ENCODE data around the gene GRB14.

The GRB14 gene

GRCh38 chr2:164589522-164589921 lies 31.8 kb downstream of the GRB14 start:
- Histone ChIP-seq H3K27me3 (ENCODE audit: insufficient read depth, poor library complexity, severe bottlenecking) (no peaks in the 10 kb centered on the region), H3K4me3 (replicated peaks; ENCODE audit: insufficient read depth, low read length) (no peak overlapping the region), H3K27ac (replicated peaks) (no peak overlapping the region)
- no peak for DNase-seq (ENCODE audit: low read depth in 1 of 2, low spot score in 1 of 2)
- no peak for TF ChIP-seq GABPA (IDR thresholded peaks at IDR 0.05; ENCODE audit: low read depth)
- TF ChIP-seq, protein P1, sequence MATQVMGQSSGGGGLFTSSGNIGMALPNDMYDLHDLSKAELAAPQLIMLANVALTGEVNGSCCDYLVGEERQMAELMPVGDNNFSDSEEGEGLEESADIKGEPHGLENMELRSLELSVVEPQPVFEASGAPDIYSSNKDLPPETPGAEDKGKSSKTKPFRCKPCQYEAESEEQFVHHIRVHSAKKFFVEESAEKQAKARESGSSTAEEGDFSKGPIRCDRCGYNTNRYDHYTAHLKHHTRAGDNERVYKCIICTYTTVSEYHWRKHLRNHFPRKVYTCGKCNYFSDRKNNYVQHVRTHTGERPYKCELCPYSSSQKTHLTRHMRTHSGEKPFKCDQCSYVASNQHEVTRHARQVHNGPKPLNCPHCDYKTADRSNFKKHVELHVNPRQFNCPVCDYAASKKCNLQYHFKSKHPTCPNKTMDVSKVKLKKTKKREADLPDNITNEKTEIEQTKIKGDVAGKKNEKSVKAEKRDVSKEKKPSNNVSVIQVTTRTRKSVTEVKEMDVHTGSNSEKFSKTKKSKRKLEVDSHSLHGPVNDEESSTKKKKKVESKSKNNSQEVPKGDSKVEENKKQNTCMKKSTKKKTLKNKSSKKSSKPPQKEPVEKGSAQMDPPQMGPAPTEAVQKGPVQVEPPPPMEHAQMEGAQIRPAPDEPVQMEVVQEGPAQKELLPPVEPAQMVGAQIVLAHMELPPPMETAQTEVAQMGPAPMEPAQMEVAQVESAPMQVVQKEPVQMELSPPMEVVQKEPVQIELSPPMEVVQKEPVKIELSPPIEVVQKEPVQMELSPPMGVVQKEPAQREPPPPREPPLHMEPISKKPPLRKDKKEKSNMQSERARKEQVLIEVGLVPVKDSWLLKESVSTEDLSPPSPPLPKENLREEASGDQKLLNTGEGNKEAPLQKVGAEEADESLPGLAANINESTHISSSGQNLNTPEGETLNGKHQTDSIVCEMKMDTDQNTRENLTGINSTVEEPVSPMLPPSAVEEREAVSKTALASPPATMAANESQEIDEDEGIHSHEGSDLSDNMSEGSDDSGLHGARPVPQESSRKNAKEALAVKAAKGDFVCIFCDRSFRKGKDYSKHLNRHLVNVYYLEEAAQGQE (IDR thresholded peaks at IDR 0.05; ENCODE audit: insufficient replicate concordance, low read depth), result no peak
- TF ChIP-seq POLR2AphosphoS5 (IDR thresholded peaks at IDR 0.05; ENCODE audit: low read depth), result no peak
- no peak for TF ChIP-seq SPI1 (IDR thresholded peaks at IDR 0.05; ENCODE audit: borderline replicate concordance, low read depth)
- no peak for TF ChIP-seq CTCF (IDR thresholded peaks at IDR 0.05; ENCODE audit: insufficient read depth, low read length)

DNA sequence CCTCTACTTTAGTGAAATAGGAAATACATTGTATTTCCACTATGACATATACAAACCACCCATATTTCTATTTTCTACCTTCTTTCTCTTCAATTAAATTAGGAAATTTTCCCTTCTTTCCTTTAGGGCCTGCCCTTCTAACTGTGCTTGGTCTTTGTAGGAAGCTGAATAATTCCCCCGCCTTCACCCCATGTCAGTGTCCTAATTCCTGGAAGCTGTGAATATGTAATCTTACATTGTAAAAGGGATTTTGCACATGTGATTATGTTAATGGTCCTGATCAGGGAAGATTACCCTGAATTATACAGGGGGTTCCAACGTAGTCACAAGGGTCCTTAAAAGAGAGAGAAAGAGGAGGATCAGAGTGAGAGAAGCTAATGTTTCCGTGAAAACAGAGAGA lies 40.2 kb downstream of the GRB14 start:
- Histone ChIP-seq H3K4me3 (replicated peaks; ENCODE audit: insufficient read depth, low read length) (no peak overlapping the region), H3K27me3 (ENCODE audit: insufficient read depth, poor library complexity, severe bottlenecking) (no peaks in the 10 kb centered on the region), H3K27ac (replicated peaks) (no peak overlapping the region)
- DNase-seq (ENCODE audit: low read depth in 1 of 2, low spot score in 1 of 2), result no peak
- TF ChIP-seq, protein P1 (IDR thresholded peaks at IDR 0.05; ENCODE audit: insufficient replicate concordance, low read depth), result no peak
- TF ChIP-seq CTCF (IDR thresholded peaks at IDR 0.05; ENCODE audit: insufficient read depth, low read length) (no peak), POLR2AphosphoS5 (IDR thresholded peaks at IDR 0.05; ENCODE audit: low read depth) (no peak), GABPA (IDR thresholded peaks at IDR 0.05; ENCODE audit: low read depth) (no peak), SPI1 (IDR thresholded peaks at IDR 0.05; ENCODE audit: borderline replicate concordance, low read depth) (no peak)

GRCh38 chr2:164574931-164575330 lies 46.4 kb downstream of the GRB14 start:
- TF ChIP-seq POLR2AphosphoS5 (IDR thresholded peaks at IDR 0.05; ENCODE audit: low read depth) (no peak), CTCF (IDR thresholded peaks at IDR 0.05; ENCODE audit: insufficient read depth, low read length) (no peak), GABPA (IDR thresholded peaks at IDR 0.05; ENCODE audit: low read depth) (no peak), SPI1 (IDR thresholded peaks at IDR 0.05; ENCODE audit: borderline replicate concordance, low read depth) (no peak)
- TF ChIP-seq, protein P1 (IDR thresholded peaks at IDR 0.05; ENCODE audit: insufficient replicate concordance, low read depth), result no peak
- H3K27ac ChIP-seq (replicated peaks), result no peak overlapping the region

More at GRCh38 chr2:164574931-164575330, 46.4 kb downstream of the GRB14 start:
- H3K4me3 ChIP-seq (replicated peaks; ENCODE audit: insufficient read depth, low read length), result no peak overlapping the region
- DNase-seq (ENCODE audit: low read depth in 1 of 2, low spot score in 1 of 2), result no peak
- H3K27me3 ChIP-seq (ENCODE audit: insufficient read depth, poor library complexity, severe bottlenecking), result no peaks in the 10 kb centered on the region

Data from HL-60 (cell line).